K562 (cell line): ENCODE results near the gene NRSN2. TPM values are rescaled to one million over a fixed set of nuclear protein-coding genes. Genes with fewer than 3 reads are reported as not detected.

ENCODE experiments used
- ATAC-seq: fragments of 200-7000 bp; cut with Tn5 transposase; 3 replicates; pipeline ENCODE4 v1.9.1; 2020; ENCODE audit warnings: moderate library complexity
- BruUV-seq: library from RNA; stranded (reverse); fragments of 400-500 nt; replicated peaks from 2 replicates; lab custom pipeline; 2021; lab: Mats Ljungman, UMichigan
- CTCF ChIA-PET: fragments of 300-600 bp; formaldehyde crosslinking; extraction: SDS; loops from one replicate; lab custom pipeline; 2021; ENCODE audit warnings: low intra/inter-chr PET ratio; lab: Yijun Ruan, JAX
- POLR2A ChIA-PET: fragments of 300-600, 350-650 bp; sonication (Branson Sonifier 250); formaldehyde crosslinking; extraction: SDS; loops from one replicate; lab custom pipeline; 2021; ENCODE audit warnings: antibody characterized with exemption, inconsistent platforms; lab: Yijun Ruan, JAX
- DNase-seq, 4 experiments: peaks; one replicate each; pipeline versions ENCODE4 v3.0.0 to v3.0.0-alpha.2; 2011 to 2018; ENCODE audit warnings: low spot score in 3 of 4, mixed read lengths in 3 of 4; ENCODE audit errors: extremely low read depth in 1 of 4
- FAIRE-seq: peaks from 2 replicates; lab custom pipeline; 2011; peaks lifted over from hg19 to GRCh38; lab: Jason Lieb, UNC
- H2AFZ ChIP-seq: 2 replicates; pipeline ENCODE4 v1.6.0; 2011; ENCODE audit warnings: low read depth, low read length, control low read depth, inconsistent platforms
- H3K27ac ChIP-seq: fragments of 200-600 bp; 3 replicates; pipeline ENCODE4 v1.8.0; 2011; ENCODE audit warnings: low read depth, mild to moderate bottlenecking, control low read depth, inconsistent platforms, low read length, moderate library complexity, mixed read lengths; ENCODE audit errors: extremely low read depth
- H3K27me3 ChIP-seq, 2 experiments: fragments of 300-600 bp in 1 of 2; 2 replicates in 1 of 2; 3 replicates in 1 of 2; pipeline versions ENCODE4 v1.6.0 to v1.8.0; 2011; ENCODE audit warnings: inconsistent platforms in 2 of 2, low read length in 2 of 2, mild to moderate bottlenecking in 1 of 2, mixed read lengths in 1 of 2, moderate library complexity in 1 of 2; ENCODE audit not compliant: control insufficient read depth in 2 of 2, insufficient read depth in 2 of 2
- H3K36me3 ChIP-seq: fragments of 300-600 bp; 3 replicates; pipeline ENCODE4 v1.8.0; 2011; ENCODE audit warnings: mild to moderate bottlenecking, low read length, inconsistent platforms; ENCODE audit not compliant: control insufficient read depth, insufficient read depth
- H3K4me1 ChIP-seq, 2 experiments: fragments of 200-600 bp in 1 of 2; replicated peaks in 1 of 2; 2 replicates in 1 of 2; 3 replicates in 1 of 2; pipeline versions ENCODE4 v1.5.1 to v1.8.0; 2011; ENCODE audit warnings: inconsistent platforms in 2 of 2, low read length in 2 of 2, mild to moderate bottlenecking in 1 of 2, mixed read lengths in 1 of 2, moderate library complexity in 1 of 2; ENCODE audit not compliant: control insufficient read depth in 2 of 2, insufficient read depth in 2 of 2
- H3K4me2 ChIP-seq: 2 replicates; pipeline ENCODE4 v1.6.1; 2011; ENCODE audit warnings: low read length, control low read depth, inconsistent platforms, mixed read lengths; ENCODE audit not compliant: insufficient read depth
- H3K4me3 ChIP-seq: fragments of 200-600 bp; sonication (generic), shearing (Covaris generic); 2 replicates; pipeline ENCODE4 v1.5.1; 2016; ENCODE audit warnings: control low read depth, inconsistent platforms
- H3K79me2 ChIP-seq: fragments of 200-600 bp; 3 replicates; pipeline ENCODE4 v1.8.0; 2011; ENCODE audit warnings: low read length, inconsistent platforms; ENCODE audit not compliant: control insufficient read depth, insufficient read depth
- H3K9ac ChIP-seq, 2 experiments: 2 replicates each; pipeline versions ENCODE4 v1.6.0 to v1.6.1; 2011; ENCODE audit warnings: low read depth in 2 of 2, low read length in 2 of 2, control low read depth in 1 of 2, inconsistent platforms in 1 of 2, mild to moderate bottlenecking in 1 of 2, mixed read lengths in 1 of 2; ENCODE audit not compliant: insufficient read depth in 1 of 2
- H3K9me1 ChIP-seq: one replicate; pipeline ENCODE4 v1.6.0; 2011; ENCODE audit warnings: inconsistent platforms, mild to moderate bottlenecking, low read length, moderate library complexity; ENCODE audit not compliant: control insufficient read depth, insufficient read depth
- H3K9me3 ChIP-seq: replicated peaks from 2 replicates; pipeline ENCODE4 v1.5.1; 2011; ENCODE audit warnings: low read depth, low read length, inconsistent platforms; ENCODE audit not compliant: control insufficient read depth, insufficient read depth
- H4K20me1 ChIP-seq: replicated peaks from 2 replicates; pipeline ENCODE4 v1.6.1; 2011; ENCODE audit warnings: low read length, inconsistent platforms, mixed read lengths; ENCODE audit not compliant: control insufficient read depth, insufficient read depth
- HMGN3 ChIP-seq: IDR thresholded peaks from 2 replicates; pipeline ENCODE4 v1.6.1; 2011; ENCODE audit warnings: borderline replicate concordance, low read depth, mild to moderate bottlenecking, mixed read lengths, low read length; ENCODE audit not compliant: insufficient read length; ENCODE audit errors: extremely low read depth
- ILK ChIP-seq: fragments of 450-650 bp; IDR thresholded peaks from 2 replicates; pipeline ENCODE4 v1.6.1; 2016; ENCODE audit warnings: missing genetic modification characterization, low read depth, mild to moderate bottlenecking, missing compliant biosample characterization, moderate library complexity, borderline replicate concordance
- MYC ChIP-seq, 2 experiments: fragments of 250-450 bp in 1 of 2; sonication (Bioruptor Pico) in 1 of 2; IDR thresholded peaks; 2 replicates each; pipeline versions ENCODE4 v1.5.1 to v1.6.1; 2012 to 2021; ENCODE audit warnings: low read depth in 2 of 2, borderline replicate concordance in 1 of 2, improper control_type of control experiment in 1 of 2, low read length in 1 of 2, mild to moderate bottlenecking in 1 of 2, moderate library complexity in 1 of 2
- NFXL1 ChIP-seq: fragments of 450-650 bp; formaldehyde crosslinking; IDR thresholded peaks from 2 replicates; pipeline ENCODE4 v1.4.0; 2021; ENCODE audit warnings: mild to moderate bottlenecking
- POLR2G ChIP-seq: fragments of 200-400 bp; formaldehyde crosslinking; IDR thresholded peaks from 2 replicates; pipeline ENCODE4 v1.6.1; 2017; ENCODE audit warnings: low read depth, mild to moderate bottlenecking, antibody characterized with exemption, low read length, moderate library complexity
- RBFOX2 ChIP-seq: fragments of 200-400 bp; formaldehyde crosslinking; IDR thresholded peaks from 2 replicates; pipeline ENCODE4 v1.6.1; 2017; ENCODE audit warnings: low read depth, mild to moderate bottlenecking, low read length, moderate library complexity
- RNF2 ChIP-seq: sonication (generic); IDR thresholded peaks from 2 replicates; pipeline ENCODE4 v1.6.1; 2016
- ZC3H11A ChIP-seq: IDR thresholded peaks from 2 replicates; pipeline ENCODE4 v1.6.1; 2012; ENCODE audit warnings: low read depth, low read length, improper control_type of control experiment
- ZNF316 ChIP-seq: fragments of 450-650 bp; IDR thresholded peaks from 2 replicates; pipeline ENCODE4 v1.6.1; 2016
- WGBS: fragments of 100-300 bp; shearing (Covaris generic); methylation state at CpG from one replicate; pipeline ENCODE4 v1.1.6; 2016; ENCODE audit warnings: low coverage, mixed read lengths; ENCODE audit not compliant: insufficient coverage; ENCODE audit errors: missing lambda C conversion rate; 5-methylcytosine and 5-hydroxymethylcytosine counted together
- in situ Hi-C: fragments of 300-500 bp; cut with MboI; formaldehyde crosslinking; loops from 4 replicates; pipeline ENCODE4 v1.15.0; 2018; ENCODE audit warnings: inconsistent platforms, mixed read lengths
- intact Hi-C: fragments of 100-400 bp; cut with micrococcal nuclease; formaldehyde crosslinking; loops from 2 replicates; pipeline ENCODE4 v1.14.2; 2022
- polyA plus RNA-seq, 8 experiments: library from polyadenylated mRNA; depleted of rRNA in 4 of 8; stranded (reverse) in 5 of 8; unstranded in 3 of 8; fragments of >200 nt; fragmentation: Nextera tagmentation in 2 of 8; fragmentation: Illumina TruSeq in 1 of 8; extraction: Ambion mirVana in 2 of 8; extraction: Trizol in 1 of 8; gene quantifications; 2 replicates each; pipeline versions ENCODE4 v1.2.1 to v1.2.3, GENCODE V29; 2011 to 2014; ENCODE audit warnings: inconsistent platforms in 1 of 8, missing spikeins in 1 of 8
- total RNA-seq, 7 experiments: library from RNA; depleted of rRNA in 6 of 7; stranded (reverse); fragments of >200 nt in 6 of 7; fragmentation: Illumina TruSeq in 2 of 7; extraction: Trizol in 2 of 7; gene quantifications; 2 replicates each; pipeline versions ENCODE4 v1.2.1 to v1.2.3, GENCODE V29; 2011 to 2021; ENCODE audit warnings: low replicate concordance in 1 of 7
- TF ChIP-seq, protein P1 (sequence below): fragments of 200-800 bp; sonication (Bioruptor generic); IDR thresholded peaks from 2 replicates; pipeline ENCODE4 v1.6.1; 2017; ENCODE audit warnings: missing genetic modification characterization, missing compliant biosample characterization

The NRSN2 gene
- total and polyA plus RNA-seq, 9 of the 15 experiments (the other 6 are each of a cell fraction or from before 2014, with no cell fraction given): 7.5 to 29.7 (median 11.1) TPM

DNA sequence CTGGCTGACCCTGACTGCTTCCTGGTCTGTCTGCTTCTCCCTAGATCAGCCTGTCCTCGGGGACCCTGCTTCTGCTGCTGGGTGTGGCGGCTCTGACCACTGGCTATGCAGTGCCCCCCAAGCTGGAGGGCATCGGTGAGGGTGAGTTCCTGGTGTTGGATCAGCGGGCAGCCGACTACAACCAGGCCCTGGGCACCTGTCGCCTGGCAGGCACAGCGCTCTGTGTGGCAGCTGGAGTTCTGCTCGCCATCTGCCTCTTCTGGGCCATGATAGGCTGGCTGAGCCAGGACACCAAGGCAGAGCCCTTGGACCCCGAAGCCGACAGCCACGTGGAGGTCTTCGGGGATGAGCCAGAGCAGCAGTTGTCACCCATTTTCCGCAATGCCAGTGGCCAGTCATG is 6.3 kb downstream of the NRSN2 start:
- peaks cover 10% of the 10 kb centered on the region; the same call in 2 of the 3 replicates for H3K79me2 ChIP-seq
- ChIA-PET CTCF (no interaction called here), POLR2A (interaction anchor here (0.6 to 2.1 kb wide), 7 partner anchors 9 to 860 kb away, joined by 3 to 8 read pairs (median 4); no protein-coding TSS in a partner anchor)
- no peaks in the 10 kb centered on the region for H3K27me3 ChIP-seq
- H2AFZ ChIP-seq: no peak overlapping the region
- no peak overlapping the region for H3K4me3 ChIP-seq
- BruUV-seq: no TSS peak
- no peaks in the 10 kb centered on the region for H4K20me1 ChIP-seq
- peaks cover 12 to 23% of the 10 kb centered on the region in 2 experiments for H3K4me1 ChIP-seq
- peaks cover 14% of the 10 kb centered on the region; the same call in 1 of the 3 replicates for H3K36me3 ChIP-seq
- H3K9me3 ChIP-seq: no peaks in the 10 kb centered on the region
- H3K27ac ChIP-seq: no peak overlapping the region
- intact Hi-C loops: loop anchor here (10.0 kb wide), 2 partner anchors 192 to 292 kb away; partner anchors contain the start of gene CSNK2A1
- H3K9ac ChIP-seq: 0 out of 4 replicates have a peak overlapping the region, but pooled peaks of 1 of the 2 experiments have one; percentile 58
- TF ChIP-seq ILK (tag): no peak
- no peak for TF ChIP-seq NFXL1
- peak; percentile 59 for TF ChIP-seq POLR2G
- no peak for TF ChIP-seq ZNF316
- TF ChIP-seq HMGN3: no peak
- TF ChIP-seq ZC3H11A: no peak
- no peak for TF ChIP-seq RNF2
- 0 out of 2 replicates have a peak, but pooled peaks have one; percentile 47 for TF ChIP-seq RBFOX2
- no peak for TF ChIP-seq MYC (IDR thresholded peaks at IDR 0.05; ENCODE audit: low read depth, low read length)
- no peak for TF ChIP-seq MYC (CRISPR knock-in tag; IDR thresholded peaks at IDR 0.05; ENCODE audit: borderline replicate concordance, low read depth)
- TF ChIP-seq, protein P1, sequence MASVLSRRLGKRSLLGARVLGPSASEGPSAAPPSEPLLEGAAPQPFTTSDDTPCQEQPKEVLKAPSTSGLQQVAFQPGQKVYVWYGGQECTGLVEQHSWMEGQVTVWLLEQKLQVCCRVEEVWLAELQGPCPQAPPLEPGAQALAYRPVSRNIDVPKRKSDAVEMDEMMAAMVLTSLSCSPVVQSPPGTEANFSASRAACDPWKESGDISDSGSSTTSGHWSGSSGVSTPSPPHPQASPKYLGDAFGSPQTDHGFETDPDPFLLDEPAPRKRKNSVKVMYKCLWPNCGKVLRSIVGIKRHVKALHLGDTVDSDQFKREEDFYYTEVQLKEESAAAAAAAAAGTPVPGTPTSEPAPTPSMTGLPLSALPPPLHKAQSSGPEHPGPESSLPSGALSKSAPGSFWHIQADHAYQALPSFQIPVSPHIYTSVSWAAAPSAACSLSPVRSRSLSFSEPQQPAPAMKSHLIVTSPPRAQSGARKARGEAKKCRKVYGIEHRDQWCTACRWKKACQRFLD: no peak
- TF ChIP-seq, all 486 proteins: peak for 2
- 74% methylated on average over 3 of the region's 13 CpGs for WGBS
- no peak for ATAC-seq
- in situ Hi-C loops: loop anchor here (5.0 kb wide), 3 partner anchors 39 to 374 kb away; no protein-coding TSS in a partner anchor
- H3K9me1 ChIP-seq: no peaks in the 10 kb centered on the region
- no peak for FAIRE-seq
- DNase-seq: no peak
- no peak overlapping the region for H3K4me2 ChIP-seq
